Activated CD8-positive, alpha-beta memory T cell treated with anti-CD3 and anti-CD28 coated beads for 36 hours (primary cell): Measurements from ENCODE around the gene ZMAT3. TPM values are rescaled to one million over a fixed set of nuclear protein-coding genes. Genes with fewer than 3 reads are reported as not detected.
"Not testable (repeated sequence)": the region's sequence is repeated elsewhere in the genome, so short reads cannot be mapped to it uniquely, and the experiment has no call there.

Experiments used
- CTCF ChIA-PET: fragments of 350-600 bp; sonication (Branson Sonifier 250); formaldehyde crosslinking; loops from one replicate; lab custom pipeline; 2021; ENCODE audit warnings: antibody characterized with exemption; lab: Charles Lee
- POLR2A ChIA-PET: fragments of 350-600 bp; sonication (Branson Sonifier 250); formaldehyde crosslinking; loops from one replicate; lab custom pipeline; 2021; ENCODE audit warnings: antibody characterized with exemption; lab: Charles Lee
- total RNA-seq, 2 experiments: library from RNA; stranded (reverse); gene quantifications; one replicate each; pipeline ENCODE4 v1.2.3, GENCODE V29; 2021

The ZMAT3 gene, protein sequence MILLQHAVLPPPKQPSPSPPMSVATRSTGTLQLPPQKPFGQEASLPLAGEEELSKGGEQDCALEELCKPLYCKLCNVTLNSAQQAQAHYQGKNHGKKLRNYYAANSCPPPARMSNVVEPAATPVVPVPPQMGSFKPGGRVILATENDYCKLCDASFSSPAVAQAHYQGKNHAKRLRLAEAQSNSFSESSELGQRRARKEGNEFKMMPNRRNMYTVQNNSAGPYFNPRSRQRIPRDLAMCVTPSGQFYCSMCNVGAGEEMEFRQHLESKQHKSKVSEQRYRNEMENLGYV
- total RNA-seq, result 10 to 100 TPM; 11.3 to 11.6 TPM

DNA sequence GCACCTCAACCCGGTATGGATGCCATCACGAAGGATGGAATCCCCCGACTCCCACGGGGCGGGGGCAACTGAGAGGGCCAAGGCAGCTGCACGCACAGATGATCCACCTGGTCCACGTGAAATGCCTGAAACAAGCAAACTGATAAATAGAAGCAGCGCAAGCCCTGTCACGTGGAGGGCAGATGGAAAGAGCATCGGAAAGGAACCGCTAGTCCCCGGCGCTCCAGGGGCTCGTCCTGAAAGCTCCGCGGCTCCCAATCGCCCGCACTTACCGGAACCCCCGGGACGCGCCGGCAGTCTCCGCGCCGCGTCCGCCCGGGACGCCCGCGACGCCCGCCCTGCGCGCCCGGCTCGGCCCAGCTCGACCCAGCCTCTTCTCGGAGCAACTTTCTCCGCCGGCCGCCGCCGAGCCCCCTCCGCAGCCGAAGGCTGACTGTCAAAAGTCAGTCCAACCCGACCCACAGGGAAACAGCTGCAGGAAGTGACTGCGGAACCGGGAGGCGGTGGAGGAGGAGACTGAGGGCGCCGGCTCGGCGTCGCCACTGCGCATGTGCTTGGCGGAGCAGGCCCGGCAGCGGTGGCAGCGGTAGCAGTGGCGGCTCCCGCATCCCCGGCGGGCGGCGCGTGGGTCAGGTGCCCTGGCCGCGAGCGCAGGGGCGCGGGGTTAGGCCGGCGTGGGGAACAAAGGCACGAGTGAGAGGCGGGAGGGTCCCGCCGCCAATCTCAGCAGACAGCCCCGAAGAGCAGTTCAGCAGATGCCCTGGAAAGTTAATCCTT, at the start of gene ZMAT3:
TSS of gene ZMAT3 (minus strand) at position 487 of the 777 bp plus-strand sequence. CDS start 4,057 bp downstream, outside the sequence.
- CTCF ChIA-PET, result no interaction called here
- POLR2A ChIA-PET, result interaction anchor here (0.6 to 1.2 kb wide), 5 partner anchors 76 to 673 kb away, joined by 3 to 4 read pairs (median 3); no protein-coding TSS in a partner anchor

DNA sequence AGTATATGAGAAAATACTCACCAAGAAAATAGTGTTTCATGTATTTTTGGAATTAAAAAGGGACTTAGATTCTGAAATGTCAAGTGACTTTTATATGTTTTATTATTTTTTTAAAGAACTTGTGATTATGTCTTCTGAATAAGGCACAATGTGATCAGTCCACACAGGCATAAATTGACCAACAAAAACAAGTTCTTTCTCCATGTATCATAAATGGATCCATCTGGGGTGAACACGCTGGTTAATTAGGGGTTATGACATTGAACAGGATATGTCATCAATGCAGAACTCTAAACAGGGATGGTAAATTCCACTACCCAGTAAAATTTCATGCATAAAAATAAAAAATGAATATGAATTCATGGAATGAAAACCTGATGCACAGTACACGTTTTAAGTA, 45.2 kb upstream of the ZMAT3 start:
- POLR2A ChIA-PET, result interaction anchor here (0.5 kb wide), 1 partner anchor 525 kb away, joined by 5 read pairs; no protein-coding TSS in a partner anchor
- CTCF ChIA-PET, result no interaction called here

DNA sequence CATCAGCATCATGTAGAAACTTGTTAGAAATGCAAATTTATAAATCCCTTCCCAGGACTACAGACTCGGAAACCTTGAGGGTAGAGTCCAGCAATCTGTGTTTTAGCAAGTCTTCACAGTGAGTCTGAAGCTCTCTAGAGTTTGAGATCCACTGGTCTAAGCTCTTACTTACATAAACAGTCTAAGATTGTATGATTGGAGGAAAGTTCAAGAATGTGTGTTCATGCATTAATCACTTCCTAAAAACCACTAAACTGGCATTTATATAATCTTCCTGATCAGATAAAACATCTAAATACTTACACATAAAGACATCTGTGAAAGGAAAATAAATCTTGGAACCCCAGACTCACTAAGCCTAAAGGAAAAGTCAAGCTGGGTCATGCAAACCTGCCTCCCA, 43.8 kb upstream of the ZMAT3 start:
- POLR2A ChIA-PET, CTCF ChIA-PET: not testable (repeated sequence)

DNA sequence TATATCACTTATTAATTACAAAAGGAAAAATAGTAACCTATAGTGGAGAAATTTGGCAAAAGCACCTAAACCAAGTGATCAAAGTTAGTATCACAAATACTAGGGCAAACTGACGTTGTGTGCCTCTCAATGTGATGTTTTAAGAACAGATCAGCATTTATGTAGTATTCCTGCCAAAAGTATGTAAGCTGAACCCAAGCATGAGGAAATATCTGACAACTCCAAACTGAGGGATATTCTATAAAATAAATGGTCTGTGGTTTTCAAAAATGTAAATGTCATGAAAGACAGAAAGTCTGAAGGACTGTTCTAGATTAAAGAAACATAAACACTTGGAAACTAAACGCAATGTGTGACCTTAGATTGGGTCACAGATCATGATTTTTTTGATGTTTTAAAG, 42.3 kb upstream of the ZMAT3 start:
- ChIA-PET POLR2A (no interaction called here), CTCF (no interaction called here)

DNA sequence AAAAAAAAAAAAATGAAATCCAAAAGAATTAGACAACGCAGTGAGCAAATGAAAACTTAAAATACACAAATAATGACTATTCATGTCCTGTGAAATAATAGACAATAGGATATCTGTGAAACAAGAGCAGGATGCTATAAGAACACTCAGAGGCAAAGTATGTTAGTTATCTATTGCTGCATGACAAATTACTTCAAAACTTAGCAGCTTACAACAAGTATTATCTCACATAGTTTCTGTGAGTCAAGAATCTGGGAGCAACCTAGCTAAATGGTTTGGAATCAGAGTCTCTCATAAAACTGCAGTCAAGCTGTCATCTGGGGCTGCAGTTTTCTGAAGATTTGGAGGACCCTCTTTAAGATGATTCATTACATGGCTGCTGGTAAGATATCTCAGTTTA, 36.5 kb upstream of the ZMAT3 start:
- ChIA-PET POLR2A (no interaction called here), CTCF (interaction anchor here (0.6 kb wide), 1 partner anchor 208 kb away, joined by 5 read pairs; no protein-coding TSS in a partner anchor)

DNA sequence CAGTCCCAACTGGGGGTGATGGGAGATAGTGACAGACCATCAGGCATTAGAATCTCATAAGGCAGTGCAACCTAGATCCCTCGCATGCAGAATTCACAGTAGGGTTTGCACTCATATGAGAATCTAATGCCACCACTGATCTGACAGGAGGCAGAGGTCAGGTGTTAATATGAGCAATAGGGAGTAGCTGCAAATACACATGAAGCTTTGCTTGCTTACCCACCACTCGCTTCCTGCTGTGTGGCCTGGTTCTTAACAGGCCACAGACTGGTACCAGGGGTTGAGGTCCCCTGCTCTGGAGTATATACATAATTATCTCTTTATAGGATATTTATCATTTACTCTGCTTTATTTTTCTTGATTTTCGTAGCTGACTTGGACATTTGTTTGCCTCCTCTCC, 36.0 kb upstream of the ZMAT3 start:
- ChIA-PET POLR2A (no interaction called here), CTCF (interaction anchor here (0.6 kb wide), 1 partner anchor 208 kb away, joined by 5 read pairs; no protein-coding TSS in a partner anchor)

DNA sequence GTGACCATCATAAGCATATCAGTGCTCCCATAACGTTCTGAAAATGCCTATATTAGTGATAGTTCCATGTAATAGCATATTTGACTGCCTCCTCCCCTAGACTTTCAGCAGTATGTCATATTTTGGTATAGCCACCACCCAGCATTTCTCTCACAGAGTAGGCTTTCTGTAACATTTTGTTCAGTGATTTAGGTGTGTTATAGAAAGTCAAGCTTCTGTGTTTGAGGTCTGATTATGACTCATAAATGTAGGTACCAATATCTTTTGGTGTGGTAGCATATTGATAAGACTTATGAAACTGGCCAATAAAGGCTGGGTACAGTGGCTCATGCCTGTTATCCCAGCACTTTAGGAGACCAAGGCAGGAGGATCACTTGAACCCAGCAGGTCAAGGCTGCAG, 34.3 kb upstream of the ZMAT3 start:
- ChIA-PET CTCF (interaction anchor here (0.6 to 1.5 kb wide), 4 partner anchors 90 to 216 kb away, joined by 3 to 4 read pairs (median 3); no protein-coding TSS in a partner anchor), POLR2A (no interaction called here)

DNA sequence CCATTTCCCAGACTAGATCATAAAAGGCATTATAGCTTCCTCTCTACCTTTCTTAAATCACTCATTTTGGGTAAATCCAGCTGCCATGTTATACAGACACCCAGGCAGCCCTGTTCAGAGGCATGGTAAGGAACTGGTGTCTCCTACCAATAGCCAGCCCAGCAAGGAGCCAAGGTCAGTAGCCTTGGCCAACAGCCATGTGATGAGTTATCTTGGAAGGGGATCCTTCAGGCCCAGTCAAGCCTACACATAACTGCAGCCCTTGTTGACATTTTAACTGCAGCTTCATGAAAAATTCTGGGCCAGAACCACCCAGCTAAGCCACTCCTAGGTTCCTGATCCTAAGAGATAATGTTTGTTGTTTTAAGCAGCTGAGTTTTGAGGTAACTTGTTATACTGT, 29.0 kb upstream of the ZMAT3 start:
- ChIA-PET CTCF (no interaction called here), POLR2A (no interaction called here)

DNA sequence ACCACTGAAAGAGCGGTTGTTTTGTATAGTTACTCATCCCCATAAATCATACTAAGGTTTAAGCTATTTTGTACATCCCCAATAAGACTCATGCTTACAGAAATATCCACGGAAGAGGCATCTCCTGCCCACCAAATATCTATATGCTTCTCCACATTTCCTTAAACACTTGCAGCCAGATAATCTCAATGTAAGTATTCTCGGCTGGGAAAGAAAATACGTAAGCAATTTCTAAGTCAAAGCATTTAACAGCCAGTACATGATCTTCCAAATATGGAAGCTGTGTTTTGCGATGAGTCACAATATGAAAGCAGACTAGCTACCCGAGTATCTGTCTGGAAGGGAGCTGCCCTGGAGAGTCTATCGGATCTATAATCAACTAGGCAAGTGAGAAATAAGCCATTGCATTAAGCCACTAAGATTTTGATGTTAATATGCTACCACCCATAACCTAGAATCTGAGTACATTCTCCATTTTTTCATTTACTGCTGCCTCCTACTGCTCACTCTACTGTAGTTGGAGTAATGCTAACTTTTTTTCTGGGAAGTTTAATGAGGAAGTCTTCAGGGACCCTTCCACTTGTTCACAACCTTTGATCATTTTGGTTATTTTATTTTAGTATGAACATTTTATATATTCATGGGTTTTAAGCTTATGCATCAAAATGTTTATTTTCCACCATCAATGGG, 26.9 kb upstream of the ZMAT3 start:
- ChIA-PET CTCF (no interaction called here), POLR2A (no interaction called here)

DNA sequence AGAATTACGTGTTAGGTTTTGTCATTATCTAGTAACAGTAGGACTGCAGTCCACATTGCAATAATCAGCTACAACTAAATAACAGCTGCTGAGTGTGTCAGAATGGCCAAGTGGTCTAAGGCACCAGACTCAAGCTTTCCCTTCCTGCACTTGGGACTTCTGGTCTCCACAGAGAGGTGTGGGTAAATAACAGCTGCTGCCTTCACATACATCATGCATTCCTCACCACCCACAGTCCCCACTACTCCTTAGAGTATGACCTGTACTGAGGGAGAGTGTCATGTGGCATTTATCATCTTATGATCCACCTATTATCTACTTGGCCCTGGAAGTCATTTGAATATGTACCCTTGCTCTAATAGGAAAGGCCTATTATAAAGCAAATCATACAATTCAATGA, 22.2 kb upstream of the ZMAT3 start:
- CTCF ChIA-PET, result no interaction called here
- POLR2A ChIA-PET, result no interaction called here

DNA sequence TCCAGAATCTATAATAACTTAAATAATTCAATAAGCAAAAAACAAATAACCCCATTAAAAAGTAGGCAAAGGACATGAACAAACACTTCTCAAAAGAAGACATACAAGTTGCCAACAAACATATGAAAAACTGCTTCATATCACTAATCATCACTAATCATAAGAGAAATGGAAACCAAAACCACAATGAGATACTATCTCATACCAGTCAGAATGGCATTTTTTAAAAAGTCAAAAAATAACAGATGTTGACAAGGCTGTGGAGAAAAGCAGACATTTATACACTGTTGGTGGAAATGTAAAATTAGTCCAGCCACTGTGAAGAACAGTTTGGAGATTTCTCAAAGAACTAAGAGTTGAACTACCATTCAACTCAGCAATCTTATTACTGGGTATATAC, 19.5 kb upstream of the ZMAT3 start:
- POLR2A ChIA-PET, result no interaction called here
- CTCF ChIA-PET, result no interaction called here

DNA sequence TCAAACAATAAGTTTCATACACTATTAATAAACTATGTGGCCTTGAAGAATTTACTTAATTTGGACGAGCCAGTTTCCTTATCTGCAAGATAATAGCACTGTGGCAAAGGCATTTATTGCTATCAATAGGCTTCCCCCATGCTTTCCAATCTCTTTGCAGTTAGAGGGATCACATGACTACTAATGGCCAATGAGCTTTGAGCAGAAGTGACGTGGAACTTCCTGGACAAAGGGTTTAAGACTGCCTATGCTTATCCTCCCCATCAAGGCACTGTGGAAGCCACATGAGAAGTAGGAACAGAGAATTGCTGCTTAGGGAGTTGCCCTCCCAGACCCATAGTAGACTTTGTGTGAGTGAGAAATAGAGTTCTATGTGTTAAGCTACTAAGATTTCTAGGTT, 16.7 kb upstream of the ZMAT3 start:
- ChIA-PET POLR2A (no interaction called here), CTCF (interaction anchor here (0.7 kb wide), 1 partner anchor 106 kb away, joined by 3 read pairs; no protein-coding TSS in a partner anchor)

DNA sequence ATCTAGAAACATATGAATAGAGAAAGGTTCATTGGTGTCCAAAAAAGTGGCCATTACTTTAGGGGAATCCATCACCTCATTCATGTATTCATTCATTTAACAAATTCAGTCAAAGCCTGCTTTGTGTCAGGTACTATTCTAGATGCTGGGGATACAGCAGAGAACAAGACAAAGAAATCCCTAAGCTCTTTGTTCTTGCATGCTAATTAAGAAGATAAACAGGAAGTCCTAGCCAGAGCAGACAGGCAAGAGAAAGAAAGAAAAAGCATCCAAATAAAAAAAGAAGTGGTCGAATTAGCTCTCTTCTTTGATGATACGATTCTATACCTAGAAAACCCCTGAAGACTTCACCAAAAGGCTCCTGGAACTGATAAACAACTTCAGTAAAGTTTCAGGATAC, 12.4 kb upstream of the ZMAT3 start:
- POLR2A ChIA-PET, result interaction anchor here (0.7 kb wide), 1 partner anchor 483 kb away, joined by 4 read pairs; no protein-coding TSS in a partner anchor

DNA sequence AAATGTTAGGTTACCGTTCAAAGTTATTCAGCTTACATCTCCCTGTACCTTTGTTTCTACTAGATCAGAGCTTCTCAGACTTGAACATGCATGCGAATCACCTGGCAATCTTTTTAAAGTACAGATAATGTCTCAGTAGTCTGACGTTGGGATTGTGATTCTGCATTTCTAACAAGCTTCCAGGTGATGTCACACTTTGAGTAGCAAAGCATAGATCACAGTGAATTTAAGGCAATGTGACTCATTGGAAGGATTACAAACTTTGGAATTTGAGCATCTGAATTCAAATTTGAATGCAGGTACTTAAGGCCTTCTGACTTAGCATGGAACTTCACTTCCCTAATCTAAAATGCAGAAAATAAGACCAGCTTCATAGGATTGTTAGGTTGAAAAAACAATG, 10.8 kb upstream of the ZMAT3 start:
- ChIA-PET POLR2A (no interaction called here), CTCF (no interaction called here)

More for the DNA sequence above, 12.4 kb upstream of the ZMAT3 start:
- CTCF ChIA-PET, result no interaction called here

DNA sequence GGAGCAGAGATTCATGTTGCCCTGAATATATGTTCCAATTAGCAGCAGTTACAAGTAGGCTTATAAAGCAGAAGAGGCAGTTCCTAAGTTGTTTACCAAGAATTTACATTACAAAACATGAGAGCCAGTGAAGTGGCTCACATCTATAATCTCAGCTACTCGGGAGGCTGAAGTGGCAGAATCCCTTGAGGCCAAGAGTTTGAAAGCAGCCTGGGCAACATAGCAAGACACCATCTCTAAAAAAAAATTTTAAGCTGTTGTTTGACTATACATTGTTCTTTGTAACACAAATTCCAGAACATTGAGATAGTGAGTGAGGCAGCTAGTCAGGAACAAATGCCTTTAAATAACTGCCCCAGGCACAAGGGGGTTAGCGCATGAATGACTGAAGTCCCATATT, 10.3 kb upstream of the ZMAT3 start:
- ChIA-PET POLR2A (no interaction called here), CTCF (no interaction called here)

DNA sequence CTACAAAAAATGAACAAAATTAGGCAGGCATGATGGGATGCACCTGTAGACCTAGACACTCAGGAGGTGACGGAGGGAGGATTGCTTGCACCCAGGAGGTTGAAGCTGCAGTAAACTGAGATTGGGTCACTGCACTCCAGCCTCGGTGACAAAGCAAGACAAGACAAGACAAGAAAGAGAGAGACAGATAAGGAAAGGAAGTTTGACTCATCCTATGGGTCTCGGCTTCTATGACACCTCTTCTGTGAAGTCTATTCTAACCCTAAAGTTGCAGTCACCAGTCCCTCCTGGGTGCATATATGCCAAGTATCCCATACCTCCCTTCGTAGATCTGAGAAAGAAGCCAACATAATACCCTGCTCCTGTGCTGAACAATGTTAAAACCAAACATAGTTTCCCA, 7.9 kb upstream of the ZMAT3 start:
- POLR2A ChIA-PET, result no interaction called here

DNA sequence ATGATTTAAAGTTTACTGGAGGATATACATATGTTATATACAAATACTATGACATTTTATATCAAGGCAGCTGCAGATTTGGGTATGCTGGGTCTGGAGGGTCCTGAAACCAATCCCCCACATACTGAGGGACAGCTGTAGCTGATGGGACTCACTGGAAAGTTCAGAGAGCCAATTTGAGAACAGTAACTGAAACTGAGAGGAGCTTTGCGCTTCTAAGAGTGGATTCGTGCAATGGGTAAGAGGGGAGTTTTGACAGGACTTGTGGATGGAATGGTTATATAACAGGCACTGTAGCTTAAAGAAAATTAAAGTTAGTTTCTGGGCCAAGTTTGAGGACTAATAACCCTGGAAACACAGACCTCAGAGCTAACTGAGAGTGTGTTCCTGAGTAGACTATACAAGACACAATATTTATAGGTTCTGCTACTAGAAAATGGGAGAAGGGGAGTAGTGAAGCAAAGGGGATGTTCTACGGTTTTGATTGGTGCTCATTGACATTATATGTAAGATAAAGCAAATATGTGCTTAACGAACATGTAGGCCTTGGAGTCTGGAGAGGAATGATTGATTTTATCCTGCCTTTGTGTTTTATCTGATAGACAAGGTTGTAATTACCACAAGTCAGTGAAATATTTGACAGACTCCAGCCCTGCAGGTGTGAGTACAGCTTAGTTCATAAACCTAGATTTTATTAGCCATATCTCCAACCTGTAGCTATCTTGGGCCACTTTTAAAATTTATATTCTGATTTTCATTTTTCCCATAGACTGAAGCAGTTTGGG, 4.8 kb upstream of the ZMAT3 start:
- ChIA-PET POLR2A (no interaction called here), CTCF (interaction anchor here (0.9 to 1.1 kb wide), 2 partner anchors 29 to 247 kb away, joined by 3 to 4 read pairs; no protein-coding TSS in a partner anchor)

More for the DNA sequence above, 7.9 kb upstream of the ZMAT3 start:
- CTCF ChIA-PET, result no interaction called here

DNA sequence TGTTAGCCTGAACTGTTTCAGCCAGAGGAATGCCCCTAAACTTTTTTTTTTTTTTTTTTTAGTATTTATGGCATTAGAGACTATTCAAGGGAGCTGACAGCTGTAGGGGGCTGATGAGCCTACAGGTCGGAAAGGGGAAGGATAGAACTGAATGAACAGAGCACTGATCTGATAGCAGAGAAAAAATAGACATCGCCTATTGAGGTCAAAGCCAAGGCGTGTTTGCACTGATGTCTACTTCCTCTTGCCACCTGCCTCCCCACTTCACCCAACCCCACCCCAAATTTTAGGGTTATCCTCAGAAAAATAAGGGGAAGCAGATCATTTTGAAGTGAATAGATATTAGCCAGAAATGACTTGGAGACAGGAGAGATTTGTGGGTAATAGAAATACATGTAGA, 3.0 kb upstream of the ZMAT3 start:
- POLR2A ChIA-PET, result no interaction called here

DNA sequence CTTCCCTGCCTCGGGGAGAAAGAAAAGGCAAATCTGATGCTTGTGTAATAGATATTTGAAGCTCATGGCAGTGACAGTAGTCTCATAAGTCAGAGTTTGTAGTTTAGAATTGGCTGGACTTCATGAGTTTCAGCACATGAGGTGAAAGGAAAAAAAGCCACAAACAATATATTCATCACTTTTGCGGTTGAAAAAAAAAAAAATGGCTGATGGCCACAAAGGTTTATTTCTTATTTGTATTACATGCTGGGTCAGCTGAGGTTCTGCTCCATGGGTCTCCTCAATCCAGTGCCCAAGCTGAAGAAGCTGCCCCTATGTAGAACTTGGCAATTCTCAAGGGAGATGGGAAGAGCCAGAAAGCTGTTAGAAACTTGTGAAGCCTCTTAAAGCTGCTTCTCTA, 2.2 kb upstream of the ZMAT3 start:
- CTCF ChIA-PET, result no interaction called here
- POLR2A ChIA-PET, result no interaction called here

More for the DNA sequence above, 3.0 kb upstream of the ZMAT3 start:
- CTCF ChIA-PET, result no interaction called here
